Sciatic nerve (tissue), 2 donors: ENCODE results near the gene CPZ. TPM values are rescaled to one million over a fixed set of nuclear protein-coding genes. Genes with fewer than 3 reads are reported as not detected.
"Not testable (repeated sequence)": the region's sequence is repeated elsewhere in the genome, so short reads cannot be mapped to it uniquely, and the experiment has no call there.

Experiments used
- ATAC-seq: fragments of 200-7000 bp; cut with Tn5 transposase; one replicate; pipeline ENCODE4 v1.9.1; 2020; ENCODE audit warnings: mild to moderate bottlenecking, moderate library complexity
- DNase-seq: peaks from one replicate; pipeline ENCODE4 v3.0.0-alpha.2; 2020; ENCODE audit warnings: low spot score
- intact Hi-C: fragments of 100-400 bp; cut with DNase I; formaldehyde crosslinking; loops from one replicate; pipeline ENCODE4 v1.14.2; 2022
- total RNA-seq: library from RNA; stranded (reverse); fragmentation: NEBNext Ultra II Directional; extraction: Animal tissue kit (Norgen Biotek cat#: 25700); gene quantifications from one replicate; pipeline ENCODE4 v1.2.1, GENCODE V29; 2021
- donor health status: DM: no; HTN: no; CAD: no.
- donor health status: DM: no; HTN: no; CAD: no.

CPZ gene
- total RNA-seq, 1 donor from 2014 or later = 7.0 TPM

DNA sequence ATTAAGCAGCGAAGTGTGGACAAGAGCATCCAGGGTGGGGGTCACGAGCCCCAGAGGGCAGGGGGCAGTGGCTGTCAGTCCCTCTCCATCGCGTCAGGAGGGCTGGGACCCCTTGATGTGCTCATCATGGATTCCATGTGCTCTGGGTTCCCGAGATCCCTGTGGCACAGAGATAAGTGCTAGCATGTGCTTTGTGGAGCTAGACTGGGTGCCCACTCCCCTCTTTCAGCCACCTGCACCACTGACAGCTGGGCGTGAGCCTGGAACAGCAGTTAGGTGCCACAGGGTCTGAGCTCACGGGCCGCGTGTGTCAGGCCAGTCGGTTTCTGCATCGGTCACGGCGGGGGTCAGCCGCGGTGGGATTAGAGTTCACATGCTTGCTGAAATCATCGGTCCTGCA lies 24.3 kb downstream of the CPZ start:
- intact Hi-C loops = no loop called here
- no peak for ATAC-seq
- DNase-seq = no peak

GRCh38 chr4:8617486-8618040 lies 25.0 kb downstream of the CPZ start:
- DNase-seq (no peak), ATAC-seq (no peak)
- intact Hi-C loops = no loop called here

DNA sequence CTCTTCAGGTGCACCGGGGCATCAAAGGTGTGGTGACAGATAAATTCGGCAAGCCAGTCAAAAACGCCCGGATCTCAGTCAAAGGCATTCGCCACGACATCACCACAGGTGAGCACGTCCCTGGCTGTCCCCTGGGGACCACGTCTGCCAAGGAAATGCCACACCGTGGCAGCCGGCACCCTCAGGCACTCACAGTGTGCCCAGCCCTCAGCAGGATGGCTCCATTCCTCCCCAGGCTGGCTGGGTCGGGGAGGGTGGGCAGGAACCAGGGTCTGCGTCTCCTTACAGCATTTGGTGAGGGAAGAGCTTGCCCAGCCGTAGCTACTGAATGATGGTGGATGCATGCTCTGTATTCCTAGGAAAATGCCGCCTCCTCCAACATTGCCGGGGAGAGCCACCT lies 25.9 kb downstream of the CPZ start:
- intact Hi-C loops = no loop called here
- DNase-seq (no peak), ATAC-seq (no peak)

DNA sequence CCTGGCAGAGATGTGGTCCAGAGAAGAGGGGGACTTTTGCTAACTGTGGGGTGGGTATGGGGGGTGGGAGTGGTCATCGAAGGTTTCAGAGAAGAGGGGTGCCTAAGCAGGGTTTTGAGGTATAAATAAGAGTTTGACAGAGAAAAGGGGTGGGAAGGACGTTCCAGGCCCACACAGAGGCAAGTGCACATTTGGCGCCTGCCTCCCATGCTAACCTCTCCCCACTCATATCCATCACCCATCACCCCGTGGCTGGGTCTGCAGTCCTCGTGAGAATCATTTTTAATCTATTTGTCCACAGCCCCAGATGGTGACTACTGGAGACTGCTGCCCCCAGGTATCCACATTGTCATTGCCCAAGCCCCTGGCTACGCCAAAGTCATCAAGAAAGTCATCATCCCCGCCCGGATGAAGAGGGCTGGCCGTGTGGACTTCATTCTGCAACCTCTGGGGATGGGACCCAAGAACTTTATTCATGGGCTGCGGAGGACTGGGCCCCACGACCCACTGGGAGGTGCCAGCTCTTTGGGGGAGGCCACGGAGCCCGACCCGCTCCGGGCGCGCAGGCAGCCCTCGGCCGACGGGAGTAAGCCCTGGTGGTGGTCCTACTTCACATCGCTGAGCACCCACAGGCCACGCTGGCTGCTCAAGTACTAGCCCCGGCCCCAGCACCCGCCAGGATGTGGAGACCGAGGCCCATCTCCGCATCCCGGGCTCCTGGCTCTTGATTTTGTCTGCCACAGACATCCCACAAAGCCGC lies 26.6 kb downstream of the CPZ start:
- ATAC-seq (no peak), DNase-seq (no peak)
- intact Hi-C loops = no loop called here

DNA sequence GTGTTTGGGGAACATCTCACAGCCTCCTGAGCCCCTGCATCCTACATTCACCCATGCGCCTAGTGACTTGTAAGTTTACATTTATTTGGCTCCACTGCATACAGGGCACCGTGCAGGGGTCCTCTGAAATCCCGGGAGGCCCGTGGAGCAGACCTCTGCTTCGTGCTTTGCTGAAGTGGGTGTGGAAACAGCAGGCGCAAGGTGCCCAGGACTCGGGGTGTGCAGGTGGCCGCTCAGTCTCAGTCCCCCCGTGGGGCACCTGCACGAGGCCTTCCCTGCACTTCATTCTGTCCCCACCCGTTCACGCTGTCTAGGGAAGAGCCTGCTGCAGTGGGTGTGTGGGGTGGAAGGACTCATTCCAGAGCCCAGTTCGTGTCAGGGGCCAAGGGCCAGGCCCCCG lies 28.6 kb downstream of the CPZ start:
- DNase-seq, ATAC-seq, intact Hi-C loops: not testable (repeated sequence)

- DNase-seq, intact Hi-C loops: not testable (repeated sequence)
- ATAC-seq = peak; percentile 41
These were observed 32.2 kb downstream of the CPZ start for GRCh38 chr4:8624601-8625272.

GRCh38 chr4:8630240-8630905 lies 37.8 kb downstream of the CPZ start:
- DNase-seq, intact Hi-C loops: not testable (repeated sequence)
- ATAC-seq = peak; percentile 56

GRCh38 chr4:8631896-8632295 lies 39.3 kb downstream of the CPZ start:
- DNase-seq, intact Hi-C loops, ATAC-seq: not testable (repeated sequence)

- ATAC-seq, DNase-seq, intact Hi-C loops: not testable (repeated sequence)
These were observed 42.2 kb downstream of the CPZ start for GRCh38 chr4:8634773-8635172.

- peak; percentile 49 for ATAC-seq
- intact Hi-C loops, DNase-seq: not testable (repeated sequence)
These were observed 43.5 kb downstream of the CPZ start for GRCh38 chr4:8635897-8636554.

- no peak for ATAC-seq
- no peak for DNase-seq
- intact Hi-C loops = no loop called here
These were observed 45.0 kb downstream of the CPZ start for GRCh38 chr4:8637456-8637984.

DNA sequence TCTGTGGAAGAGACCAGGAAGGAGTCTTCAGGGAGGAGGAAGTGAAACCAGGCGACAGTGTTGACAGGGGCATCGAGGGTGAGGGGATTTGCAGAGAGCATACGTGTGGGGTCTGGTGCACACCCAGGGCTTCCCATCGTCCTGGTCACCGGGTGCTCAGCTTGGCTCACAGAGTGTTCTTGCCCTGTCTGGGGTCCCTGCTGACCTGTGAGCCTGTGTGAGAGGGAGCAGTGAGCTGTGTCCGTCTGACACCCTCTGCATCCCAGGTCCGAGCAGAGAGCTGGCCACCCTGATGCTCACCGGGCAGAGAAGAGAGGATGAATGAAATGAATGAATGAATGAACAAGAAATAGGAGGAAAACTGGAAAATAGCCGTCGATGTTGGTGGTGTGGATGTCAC lies 46.5 kb downstream of the CPZ start:
- ATAC-seq = no peak

GRCh38 chr4:8639777-8640720 lies 47.5 kb downstream of the CPZ start:
- DNase-seq (peak; percentile 47), ATAC-seq (no peak)
- intact Hi-C loops = no loop called here

More for the DNA sequence above, 46.5 kb downstream of the CPZ start:
- intact Hi-C loops = no loop called here
- DNase-seq = no peak

GRCh38 chr4:8640816-8641215 lies 48.3 kb downstream of the CPZ start:
- DNase-seq = peak; percentile 17
- intact Hi-C loops = no loop called here
- ATAC-seq = no peak

GRCh38 chr4:8641256-8641655 lies 48.7 kb downstream of the CPZ start:
- ATAC-seq (no peak), DNase-seq (peak; percentile 48)
- intact Hi-C loops = no loop called here

DNA sequence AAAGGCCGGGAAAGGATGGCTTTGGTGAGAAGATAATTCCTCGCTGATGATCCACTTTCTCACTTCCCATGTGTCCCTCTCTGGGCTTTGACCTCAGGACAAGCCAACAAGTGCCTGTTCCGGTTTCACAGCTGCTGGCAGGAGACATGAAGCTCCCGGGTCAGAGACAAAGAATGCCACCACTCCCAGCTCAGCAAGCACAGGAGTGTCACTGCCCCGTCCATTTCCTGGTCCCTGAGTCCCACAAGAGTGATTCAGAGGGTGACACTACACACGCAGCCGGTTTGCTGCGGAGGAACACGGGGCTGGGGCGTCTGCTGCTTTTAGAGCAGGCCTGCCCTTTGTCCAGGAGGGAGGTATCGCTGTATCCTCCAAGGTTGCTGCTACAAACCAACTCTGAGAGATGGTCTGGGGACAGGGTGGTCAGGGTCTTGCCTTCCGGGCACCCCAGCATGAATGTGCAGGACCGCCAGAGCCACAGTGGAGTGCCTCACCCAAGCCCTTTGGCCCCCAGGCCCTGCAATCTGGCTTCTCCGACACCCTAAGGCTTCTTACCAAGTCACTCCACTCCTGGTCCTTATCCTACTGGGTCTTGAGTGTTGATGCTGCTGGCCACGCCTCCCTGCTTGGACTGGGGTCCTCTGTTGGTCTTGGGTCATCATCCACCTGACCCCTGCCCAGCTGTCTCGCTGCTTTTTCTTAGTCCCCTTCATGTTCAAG lies 49.5 kb downstream of the CPZ start:
- no peak for ATAC-seq
- peak; percentile 41 for DNase-seq
- intact Hi-C loops = no loop called here

- intact Hi-C loops = no loop called here
- DNase-seq (no peak), ATAC-seq (no peak)
These were observed 50.2 kb downstream of the CPZ start for GRCh38 chr4:8642651-8643321.
